Measurements from ENCODE around the gene TGFBR2. TPM values are rescaled to one million over a fixed set of nuclear protein-coding genes. Genes with fewer than 3 reads are reported as not detected.

Gene TGFBR2
- polyA plus RNA-seq, 1 of the 3 experiments (the other 2 are of a cell fraction) = 48.3 TPM

GRCh38 chr3:30723211-30723610, 116.8 kb downstream of the TGFBR2 start:
- no peak for DNase-seq
- Histone ChIP-seq H3K4me1 (ENCODE audit: control insufficient read depth in 1 of 2, insufficient read depth in 2 of 2, low read depth in 1 of 2, low read length in 1 of 2) (peaks cover 0 to 11% of the 10 kb centered on the region in 2 experiments; a peak in 1 of 4 replicates), H3K4me3 (ENCODE audit: low read depth in 2 of 2, low read length in 1 of 2) (no peak overlapping the region), H3K36me3 (replicated peaks in 1 of 2; ENCODE audit: control insufficient read depth in 1 of 2, insufficient read depth in 2 of 2, low read length in 1 of 2) (no peaks in the 10 kb centered on the region), H3K79me2 (ENCODE audit: insufficient read depth) (no peaks in the 10 kb centered on the region), H2AFZ (ENCODE audit: low read depth) (no peak overlapping the region), H3K4me2 (no peak overlapping the region), H3K27me3 (ENCODE audit: insufficient read depth) (no peaks in the 10 kb centered on the region), H3K9ac (no peak overlapping the region), H3K9me3 (no peaks in the 10 kb centered on the region), H3F3A (replicated peaks; ENCODE audit: insufficient read depth) (no peaks in the 10 kb centered on the region), H3K9me2 (no peaks in the 10 kb centered on the region), H4K20me1 (ENCODE audit: insufficient read depth) (no peaks in the 10 kb centered on the region), H3K27ac (ENCODE audit: low read depth in 2 of 2, low read length in 1 of 2) (no peak overlapping the region)
- CTCF ChIA-PET = interaction anchor here (1.1 to 1.2 kb wide), 2 partner anchors 11 to 12 kb away, joined by 3 to 4 read pairs; no protein-coding TSS in a partner anchor
- 30% methylated on average over 1 of the region's 1 CpG for WGBS (ENCODE audit: low lambda C conversion rate)
- POLR2A ChIA-PET = no interaction called here
- TF ChIP-seq MXI1 (IDR thresholded peaks at IDR 0.05; ENCODE audit: low read depth, low read length) = no peak
- TF ChIP-seq TCF12 (IDR thresholded peaks at IDR 0.05) = no peak
- TF ChIP-seq JUND (IDR thresholded peaks at IDR 0.05) = no peak
- no peak for TF ChIP-seq EZH2phosphoT487 (IDR thresholded peaks at IDR 0.05; ENCODE audit: borderline replicate concordance, low read depth)
- no peak for TF ChIP-seq GABPA (IDR thresholded peaks at IDR 0.05; ENCODE audit: low read depth)
- no peak for TF ChIP-seq TAF1 (IDR thresholded peaks at IDR 0.05; ENCODE audit: borderline replicate concordance, low read depth, low read length)
- TF ChIP-seq CHD2 (IDR thresholded peaks at IDR 0.05; ENCODE audit: low read length, partially characterized antibody) = no peak
- TF ChIP-seq USF2 (IDR thresholded peaks at IDR 0.05; ENCODE audit: borderline replicate concordance, low read depth, low read length) = no peak
- TF ChIP-seq PBX3 (IDR thresholded peaks at IDR 0.05) = no peak
- no peak for TF ChIP-seq REST (IDR thresholded peaks at IDR 0.05; ENCODE audit: low read depth, low read length)
- TF ChIP-seq GATA2 (CRISPR knock-in tag; IDR thresholded peaks at IDR 0.05) = no peak

GRCh38 chr3:30724863-30725262, 118.5 kb downstream of the TGFBR2 start:
- CTCF ChIA-PET = interaction anchor here (0.8 to 1.8 kb wide), 3 partner anchors 9 to 683 kb away, joined by 3 to 4 read pairs (median 3); no protein-coding TSS in a partner anchor
- H3K27me3 ChIP-seq (ENCODE audit: insufficient read depth) = no peaks in the 10 kb centered on the region
- H3K4me2 ChIP-seq = no peak overlapping the region
- 76% methylated on average over 3 of the region's 3 CpGs for WGBS (ENCODE audit: low lambda C conversion rate)
- no peaks in the 10 kb centered on the region for H3F3A ChIP-seq (replicated peaks; ENCODE audit: insufficient read depth)
- H3K79me2 ChIP-seq (ENCODE audit: insufficient read depth) = no peaks in the 10 kb centered on the region
- H3K36me3 ChIP-seq (replicated peaks in 1 of 2; ENCODE audit: control insufficient read depth in 1 of 2, insufficient read depth in 2 of 2, low read length in 1 of 2) = no peaks in the 10 kb centered on the region
- no peaks in the 10 kb centered on the region for H4K20me1 ChIP-seq (ENCODE audit: insufficient read depth)
- H2AFZ ChIP-seq (ENCODE audit: low read depth) = no peak overlapping the region
- DNase-seq = no peak
- H3K27ac ChIP-seq (ENCODE audit: low read depth in 2 of 2, low read length in 1 of 2) = no peak overlapping the region
- no peaks in the 10 kb centered on the region for H3K9me2 ChIP-seq
- no peak overlapping the region for H3K9ac ChIP-seq
- POLR2A ChIA-PET = no interaction called here
- H3K4me3 ChIP-seq (ENCODE audit: low read depth in 2 of 2, low read length in 1 of 2) = no peak overlapping the region
- H3K4me1 ChIP-seq (ENCODE audit: control insufficient read depth in 1 of 2, insufficient read depth in 2 of 2, low read depth in 1 of 2, low read length in 1 of 2) = peaks cover 0 to 11% of the 10 kb centered on the region in 2 experiments; a peak in 1 of 4 replicates
- H3K9me3 ChIP-seq = no peaks in the 10 kb centered on the region
- TF ChIP-seq MEF2A (IDR thresholded peaks at IDR 0.05; ENCODE audit: borderline replicate concordance, low read depth) = no peak
- TF ChIP-seq EZH2phosphoT487 (IDR thresholded peaks at IDR 0.05; ENCODE audit: borderline replicate concordance, low read depth) = no peak
- no peak for TF ChIP-seq JUND (IDR thresholded peaks at IDR 0.05)
- TF ChIP-seq RAD21 (IDR thresholded peaks at IDR 0.05; ENCODE audit: low read length) = no peak
- TF ChIP-seq SMC3 (IDR thresholded peaks at IDR 0.05; ENCODE audit: low read depth, low read length) = no peak
- no peak for TF ChIP-seq TAF1 (IDR thresholded peaks at IDR 0.05; ENCODE audit: borderline replicate concordance, low read depth, low read length)
- TF ChIP-seq TCF12 (IDR thresholded peaks at IDR 0.05) = no peak
- no peak for TF ChIP-seq NRF1 (IDR thresholded peaks at IDR 0.05; ENCODE audit: low read depth, low read length)
- no peak for TF ChIP-seq YY1 (IDR thresholded peaks at IDR 0.05; ENCODE audit: low read depth)
- no peak for TF ChIP-seq CHD2 (IDR thresholded peaks at IDR 0.05; ENCODE audit: low read length, partially characterized antibody)
- TF ChIP-seq ZBTB33 (IDR thresholded peaks at IDR 0.05; ENCODE audit: borderline replicate concordance, low read depth) = no peak
- TF ChIP-seq USF2 (IDR thresholded peaks at IDR 0.05; ENCODE audit: borderline replicate concordance, low read depth, low read length) = no peak
